Activated T-cell treated with anti-CD3 and anti-CD28 coated beads, Interleukin-2, amount 50 U/mL, for 72 hours (primary cell): Measurements from ENCODE around the gene ZWILCH. TPM values are rescaled to one million over a fixed set of nuclear protein-coding genes. Genes with fewer than 3 reads are reported as not detected.

Source experiments
- ATAC-seq, 2 donors: fragments of 150-1000 bp; cut with Tn5 transposase; replicated peaks in 1 of 2; 2 replicates each; pipeline ENCODE4 v1.10.0; 2021; ENCODE audit warnings: moderate library complexity in 2 of 2, mild to moderate bottlenecking in 1 of 2
- DNase-seq, 2 donors: peaks; one replicate each; pipeline ENCODE4 v3.0.0; 2021 to 2022; ENCODE audit warnings: mixed read lengths in 1 of 2
- H3K27ac Mint-ChIP-seq: one replicate; pipeline ENCODE4 v1.8.0; 2022; ENCODE audit warnings: mild to moderate bottlenecking, moderate library complexity, mixed read lengths
- H3K27me3 Mint-ChIP-seq: one replicate; pipeline ENCODE4 v1.8.0; 2022; ENCODE audit warnings: low read depth, mixed read lengths
- H3K36me3 Mint-ChIP-seq, 2 donors: one replicate each; pipeline ENCODE4 v1.8.0; 2022; ENCODE audit warnings: mixed read lengths in 2 of 2, mild to moderate bottlenecking in 1 of 2; ENCODE audit not compliant: insufficient read depth in 2 of 2
- H3K4me1 Mint-ChIP-seq: one replicate; pipeline ENCODE4 v1.8.0; 2022; ENCODE audit warnings: low read depth, mixed read lengths
- H3K4me3 Mint-ChIP-seq, 2 donors: one replicate each; pipeline ENCODE4 v1.8.0; 2022; ENCODE audit warnings: mild to moderate bottlenecking in 2 of 2, mixed read lengths in 2 of 2, moderate library complexity in 2 of 2
- H3K9me3 Mint-ChIP-seq, 2 donors: one replicate each; pipeline ENCODE4 v1.8.0; 2022; ENCODE audit warnings: mixed read lengths in 2 of 2
- total RNA-seq, 2 donors: library from RNA; stranded (reverse); gene quantifications; one replicate each; pipeline ENCODE4 v1.2.3, GENCODE V29; 2022

ZWILCH gene
- total RNA-seq, 2 donors from 2014 or later: 25.0 to 25.1 TPM

DNA sequence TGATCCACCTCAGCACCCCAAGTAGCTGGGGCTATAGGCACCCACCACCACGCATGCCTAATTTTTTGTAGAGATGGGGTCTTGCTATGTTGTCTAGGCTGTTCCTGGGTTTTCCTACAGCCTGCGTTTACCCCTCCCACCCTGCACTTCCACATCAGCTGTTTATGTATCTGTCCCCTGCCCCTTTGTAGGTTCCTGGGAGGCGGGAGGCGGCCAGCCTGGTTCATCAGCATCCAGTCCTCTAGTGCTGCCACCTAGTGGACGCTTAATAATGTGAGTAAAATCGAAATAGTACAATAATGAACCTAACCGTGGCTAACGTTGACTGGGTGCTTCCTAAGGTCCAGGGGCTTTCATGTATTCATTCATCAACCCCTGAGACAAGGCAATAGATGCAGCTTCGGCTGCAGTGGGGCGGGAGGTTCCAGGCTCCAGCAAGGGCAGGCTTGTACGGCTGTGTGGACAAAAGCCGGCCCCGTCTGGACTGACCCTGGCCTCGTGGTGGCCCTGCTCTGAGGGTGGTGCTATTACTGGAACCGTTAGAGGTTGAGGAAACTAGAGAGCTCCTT lies 61.9 kb downstream of the ZWILCH start:
- ATAC-seq: peak; percentile 34 to 68
- Mint-ChIP-seq H3K36me3 (no peaks in the 10 kb centered on the region), H3K27ac (no peak overlapping the region), H3K27me3 (no peaks in the 10 kb centered on the region), H3K4me3 (peak overlapping the region in 1 of 2 donors; percentile 11), H3K9me3 (no peaks in the 10 kb centered on the region), H3K4me1 (peaks cover 7% of the 10 kb centered on the region)
- DNase-seq: peak; percentile 38 to 69

- no peaks in the 10 kb centered on the region for H3K36me3 Mint-ChIP-seq
- H3K27ac Mint-ChIP-seq: no peak overlapping the region
- H3K4me1 Mint-ChIP-seq: peaks cover 7% of the 10 kb centered on the region
- no peak for DNase-seq
- no peaks in the 10 kb centered on the region for H3K9me3 Mint-ChIP-seq
- no peaks in the 10 kb centered on the region for H3K27me3 Mint-ChIP-seq
- no peak for ATAC-seq
- H3K4me3 Mint-ChIP-seq: no peak overlapping the region
These were observed 62.8 kb downstream of the ZWILCH start for GRCh38 chr15:66567897-66568296.

DNA sequence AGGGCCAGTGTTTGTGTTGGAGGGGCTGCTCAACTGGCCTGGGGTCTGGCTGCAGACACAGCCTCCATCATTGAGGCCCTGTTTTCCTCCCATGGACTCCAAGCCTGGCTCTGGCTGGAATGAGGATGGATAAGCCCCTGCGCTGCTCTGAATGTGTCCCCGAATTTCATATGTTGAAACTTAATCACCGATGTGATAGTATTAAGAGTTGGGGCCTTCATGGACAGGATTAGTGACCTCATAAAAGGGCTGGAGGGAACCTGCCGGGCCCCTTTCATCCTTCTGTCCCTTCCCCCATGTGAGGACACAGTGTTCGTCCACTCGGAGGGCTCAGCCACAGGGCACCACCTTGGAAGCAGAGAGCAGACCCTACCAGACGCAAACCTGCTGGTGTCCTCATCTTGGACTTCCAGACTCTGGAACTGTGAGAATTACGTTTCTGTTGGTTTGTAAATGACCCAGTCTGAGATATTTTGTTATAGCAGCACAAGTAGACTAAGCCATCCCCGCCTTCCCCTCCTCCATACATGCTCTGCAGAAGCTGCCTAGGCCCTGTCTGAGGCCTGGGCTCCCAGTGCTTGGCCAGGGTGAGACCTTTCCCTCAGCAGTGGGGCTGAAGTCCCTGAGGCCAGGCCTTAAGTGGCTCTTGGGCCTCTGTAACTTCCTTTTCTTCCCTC lies 64.5 kb downstream of the ZWILCH start:
- Mint-ChIP-seq H3K9me3 (no peaks in the 10 kb centered on the region), H3K27ac (no peak overlapping the region), H3K27me3 (no peaks in the 10 kb centered on the region), H3K4me3 (no peak overlapping the region), H3K36me3 (no peaks in the 10 kb centered on the region), H3K4me1 (peaks cover 19% of the 10 kb centered on the region)
- ATAC-seq (peak in 1 of 2 donors; percentile 15), DNase-seq (no peak)

- Mint-ChIP-seq H3K4me3 (no peak overlapping the region), H3K27ac (no peak overlapping the region)
- no peak for ATAC-seq
These were observed 65.2 kb downstream of the ZWILCH start for GRCh38 chr15:66570327-66570726.

DNA sequence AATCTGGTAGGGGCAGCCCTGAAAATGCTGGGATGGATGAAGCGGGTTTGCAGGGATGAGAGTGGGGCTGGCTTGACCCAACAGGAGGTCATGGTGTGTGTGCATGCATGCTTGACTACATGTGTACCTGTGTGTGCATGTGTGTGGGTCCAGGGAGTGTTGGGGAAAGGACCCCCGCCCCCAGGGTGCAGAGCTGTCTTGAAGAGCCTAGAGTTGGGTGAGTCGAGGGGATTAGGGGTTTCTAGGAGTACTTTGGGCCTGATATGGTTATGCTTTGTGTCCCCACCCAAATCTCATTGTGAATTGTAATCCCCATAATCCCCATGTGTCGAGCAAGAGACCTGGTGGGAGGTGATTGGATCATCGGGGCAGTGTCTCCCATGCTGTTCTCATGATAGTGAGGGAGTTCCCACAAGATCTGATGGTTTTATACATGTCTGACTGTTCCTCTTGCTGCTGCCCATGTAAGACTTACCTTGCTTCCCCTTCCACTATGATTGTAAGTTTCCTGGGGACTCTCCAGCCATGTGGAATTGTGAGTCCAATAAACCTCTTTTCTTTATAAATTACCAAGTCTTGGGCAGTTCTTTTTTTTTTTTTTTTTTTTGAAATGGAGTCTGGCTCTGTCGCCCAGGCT lies 65.8 kb downstream of the ZWILCH start:
- no peak for ATAC-seq
- H3K4me3 Mint-ChIP-seq: no peak overlapping the region
- no peaks in the 10 kb centered on the region for H3K9me3 Mint-ChIP-seq
- no peaks in the 10 kb centered on the region for H3K36me3 Mint-ChIP-seq
- H3K4me1 Mint-ChIP-seq: peaks cover 19% of the 10 kb centered on the region
- DNase-seq: no peak
- H3K27me3 Mint-ChIP-seq: no peaks in the 10 kb centered on the region
- no peak overlapping the region for H3K27ac Mint-ChIP-seq

More at GRCh38 chr15:66570327-66570726, 65.2 kb downstream of the ZWILCH start:
- Mint-ChIP-seq H3K36me3 (no peaks in the 10 kb centered on the region), H3K27me3 (no peaks in the 10 kb centered on the region), H3K9me3 (no peaks in the 10 kb centered on the region), H3K4me1 (peaks cover 19% of the 10 kb centered on the region)
- DNase-seq: no peak

GRCh38 chr15:66572146-66572545 lies 67.0 kb downstream of the ZWILCH start:
- peaks cover 15% of the 10 kb centered on the region for H3K4me1 Mint-ChIP-seq
- no peak for DNase-seq
- H3K36me3 Mint-ChIP-seq: no peaks in the 10 kb centered on the region
- no peaks in the 10 kb centered on the region for H3K27me3 Mint-ChIP-seq
- H3K4me3 Mint-ChIP-seq: no peak overlapping the region
- no peak for ATAC-seq
- H3K27ac Mint-ChIP-seq: no peak overlapping the region
- no peaks in the 10 kb centered on the region for H3K9me3 Mint-ChIP-seq

GRCh38 chr15:66573348-66573718 lies 68.2 kb downstream of the ZWILCH start:
- no peak for DNase-seq
- H3K4me3 Mint-ChIP-seq: no peak overlapping the region

GRCh38 chr15:66573719-66574595 lies 68.8 kb downstream of the ZWILCH start:
- Mint-ChIP-seq H3K27me3 (no peaks in the 10 kb centered on the region), H3K4me1 (peaks cover 22% of the 10 kb centered on the region), H3K27ac (peak overlapping the region; percentile 21), H3K9me3 (no peaks in the 10 kb centered on the region), H3K4me3 (no peak overlapping the region), H3K36me3 (no peaks in the 10 kb centered on the region)
- ATAC-seq (no peak), DNase-seq (no peak)

More at GRCh38 chr15:66573348-66573718, 68.2 kb downstream of the ZWILCH start:
- Mint-ChIP-seq H3K27me3 (no peaks in the 10 kb centered on the region), H3K36me3 (no peaks in the 10 kb centered on the region), H3K27ac (no peak overlapping the region), H3K4me1 (peaks cover 20% of the 10 kb centered on the region), H3K9me3 (no peaks in the 10 kb centered on the region)
- no peak for ATAC-seq

- no peaks in the 10 kb centered on the region for H3K9me3 Mint-ChIP-seq
- no peaks in the 10 kb centered on the region for H3K36me3 Mint-ChIP-seq
- no peaks in the 10 kb centered on the region for H3K27me3 Mint-ChIP-seq
- peaks cover 22% of the 10 kb centered on the region for H3K4me1 Mint-ChIP-seq
- H3K4me3 Mint-ChIP-seq: no peak overlapping the region
- no peak overlapping the region for H3K27ac Mint-ChIP-seq
- ATAC-seq (no peak), DNase-seq (no peak)
These were observed 69.4 kb downstream of the ZWILCH start for GRCh38 chr15:66574596-66574950.

- no peak overlapping the region for H3K4me3 Mint-ChIP-seq
- ATAC-seq (peak; percentile 73 to 90), DNase-seq (peak in 1 of 2 donors; percentile 14)
- no peaks in the 10 kb centered on the region for H3K9me3 Mint-ChIP-seq
- no peaks in the 10 kb centered on the region for H3K36me3 Mint-ChIP-seq
- H3K27me3 Mint-ChIP-seq: no peaks in the 10 kb centered on the region
- H3K4me1 Mint-ChIP-seq: peaks cover 21% of the 10 kb centered on the region
- no peak overlapping the region for H3K27ac Mint-ChIP-seq
These were observed 73.3 kb downstream of the ZWILCH start for GRCh38 chr15:66578286-66578875.

GRCh38 chr15:66580643-66581042 lies 75.5 kb downstream of the ZWILCH start:
- Mint-ChIP-seq H3K27me3 (no peaks in the 10 kb centered on the region), H3K36me3 (no peaks in the 10 kb centered on the region), H3K9me3 (no peaks in the 10 kb centered on the region), H3K4me1 (peaks cover 10% of the 10 kb centered on the region), H3K27ac (no peak overlapping the region), H3K4me3 (no peak overlapping the region)
- DNase-seq (no peak), ATAC-seq (no peak)

DNA sequence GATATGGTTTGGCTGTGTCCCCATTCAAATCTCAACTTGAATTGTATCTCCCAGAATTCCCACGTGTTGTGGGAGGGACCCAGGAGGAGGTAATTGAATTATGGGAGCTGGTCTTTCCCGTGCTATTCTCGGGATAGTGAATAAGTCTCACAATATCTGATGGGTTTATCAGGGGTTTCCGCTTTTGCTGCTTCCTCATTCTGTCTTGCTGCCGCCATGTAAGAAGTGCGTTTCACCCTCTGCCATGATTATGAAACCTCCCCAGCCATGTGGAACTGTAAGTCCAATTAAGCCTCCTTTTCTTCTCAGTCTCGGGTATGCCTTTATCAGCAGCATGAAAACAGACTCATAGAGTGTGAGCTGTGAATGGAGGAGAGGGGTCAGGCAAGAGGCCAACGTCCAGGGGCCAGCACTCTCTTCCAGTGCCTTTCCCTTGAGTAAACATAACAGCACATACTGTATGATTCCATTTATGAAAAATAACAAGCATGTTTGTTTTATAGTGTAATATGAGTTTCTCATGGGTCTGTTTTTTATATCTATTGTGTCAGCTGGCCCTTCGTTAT lies 76.9 kb downstream of the ZWILCH start:
- Mint-ChIP-seq H3K9me3 (no peaks in the 10 kb centered on the region), H3K4me1 (peaks cover 10% of the 10 kb centered on the region), H3K27ac (no peak overlapping the region), H3K4me3 (no peak overlapping the region), H3K36me3 (no peaks in the 10 kb centered on the region), H3K27me3 (no peaks in the 10 kb centered on the region)
- DNase-seq: no peak
- ATAC-seq: no peak
